Nephron (organoid): ENCODE data around the gene ITGB6.
A peak's percentile ranks its signal among the peaks of the same experiment; 100 is the strongest.
"Not testable (repeated sequence)": the region's sequence is repeated elsewhere in the genome, so short reads cannot be mapped to it uniquely, and the experiment has no call there.

Experiments
- H3K27ac Mint-ChIP-seq, 3 experiments: 2 replicates each; pipeline ENCODE4 v1.8.0; 2020; ENCODE audit warnings: mixed read lengths in 3 of 3, mild to moderate bottlenecking in 2 of 3, moderate library complexity in 1 of 3
- H3K27me3 Mint-ChIP-seq: 2 replicates; pipeline ENCODE4 v1.8.0; 2021; ENCODE audit warnings: low read depth, mild to moderate bottlenecking, moderate library complexity, mixed read lengths
- H3K36me3 Mint-ChIP-seq: 2 replicates; pipeline ENCODE4 v1.8.0; 2020; ENCODE audit warnings: low read depth, mixed read lengths
- H3K4me1 Mint-ChIP-seq: 2 replicates; pipeline ENCODE4 v1.8.0; 2020; ENCODE audit warnings: mixed read lengths
- H3K4me3 Mint-ChIP-seq, 3 experiments: 2 replicates each; pipeline ENCODE4 v1.8.0; 2020; ENCODE audit warnings: mild to moderate bottlenecking in 3 of 3, mixed read lengths in 3 of 3, moderate library complexity in 2 of 3
- H3K9me3 Mint-ChIP-seq: 2 replicates; pipeline ENCODE4 v1.8.0; 2020; ENCODE audit warnings: mixed read lengths
- TF ChIP-seq, protein P1 (sequence below), 3 experiments: fragments of 200-600 bp; sonication (generic); IDR thresholded peaks; one replicate each; pipeline ENCODE4 v1.5.0; 2021; ENCODE audit warnings: antibody characterized with exemption in 3 of 3; ENCODE audit not compliant: unreplicated experiment in 3 of 3

Gene ITGB6

DNA sequence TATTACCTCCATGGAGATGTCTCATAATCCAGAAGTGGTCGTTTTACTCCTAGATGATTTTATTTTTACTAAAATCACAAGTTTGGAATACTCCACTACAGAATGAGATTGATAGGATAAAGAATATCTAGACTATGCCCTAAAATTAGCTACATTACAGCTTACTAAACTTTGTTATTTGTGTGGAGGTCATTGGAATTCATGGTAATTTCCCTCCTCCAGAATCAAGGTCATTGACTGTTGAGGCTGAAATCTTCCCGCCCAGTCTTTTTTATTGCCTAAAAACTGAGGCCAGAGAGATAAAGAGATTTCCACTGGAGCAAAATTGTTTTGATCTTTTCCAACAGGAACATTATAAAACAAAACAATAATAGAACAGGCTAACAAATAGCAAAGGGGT, 35.0 kb downstream of the ITGB6 start:
- peak overlapping the region; percentile 89 to 93 (median 91) for H3K27ac Mint-ChIP-seq
- H3K4me3 Mint-ChIP-seq: peak overlapping the region in 2 of 3 experiments; percentile 4 to 6
- H3K36me3 Mint-ChIP-seq: no peaks in the 10 kb centered on the region
- TF ChIP-seq, protein P1, sequence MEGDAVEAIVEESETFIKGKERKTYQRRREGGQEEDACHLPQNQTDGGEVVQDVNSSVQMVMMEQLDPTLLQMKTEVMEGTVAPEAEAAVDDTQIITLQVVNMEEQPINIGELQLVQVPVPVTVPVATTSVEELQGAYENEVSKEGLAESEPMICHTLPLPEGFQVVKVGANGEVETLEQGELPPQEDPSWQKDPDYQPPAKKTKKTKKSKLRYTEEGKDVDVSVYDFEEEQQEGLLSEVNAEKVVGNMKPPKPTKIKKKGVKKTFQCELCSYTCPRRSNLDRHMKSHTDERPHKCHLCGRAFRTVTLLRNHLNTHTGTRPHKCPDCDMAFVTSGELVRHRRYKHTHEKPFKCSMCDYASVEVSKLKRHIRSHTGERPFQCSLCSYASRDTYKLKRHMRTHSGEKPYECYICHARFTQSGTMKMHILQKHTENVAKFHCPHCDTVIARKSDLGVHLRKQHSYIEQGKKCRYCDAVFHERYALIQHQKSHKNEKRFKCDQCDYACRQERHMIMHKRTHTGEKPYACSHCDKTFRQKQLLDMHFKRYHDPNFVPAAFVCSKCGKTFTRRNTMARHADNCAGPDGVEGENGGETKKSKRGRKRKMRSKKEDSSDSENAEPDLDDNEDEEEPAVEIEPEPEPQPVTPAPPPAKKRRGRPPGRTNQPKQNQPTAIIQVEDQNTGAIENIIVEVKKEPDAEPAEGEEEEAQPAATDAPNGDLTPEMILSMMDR (IDR thresholded peaks at IDR 0.05; ENCODE audit: unreplicated experiment in 3 of 3): no peak
- H3K27me3 Mint-ChIP-seq: no peaks in the 10 kb centered on the region
- peaks cover 45% of the 10 kb centered on the region for H3K4me1 Mint-ChIP-seq
- no peaks in the 10 kb centered on the region for H3K9me3 Mint-ChIP-seq

DNA sequence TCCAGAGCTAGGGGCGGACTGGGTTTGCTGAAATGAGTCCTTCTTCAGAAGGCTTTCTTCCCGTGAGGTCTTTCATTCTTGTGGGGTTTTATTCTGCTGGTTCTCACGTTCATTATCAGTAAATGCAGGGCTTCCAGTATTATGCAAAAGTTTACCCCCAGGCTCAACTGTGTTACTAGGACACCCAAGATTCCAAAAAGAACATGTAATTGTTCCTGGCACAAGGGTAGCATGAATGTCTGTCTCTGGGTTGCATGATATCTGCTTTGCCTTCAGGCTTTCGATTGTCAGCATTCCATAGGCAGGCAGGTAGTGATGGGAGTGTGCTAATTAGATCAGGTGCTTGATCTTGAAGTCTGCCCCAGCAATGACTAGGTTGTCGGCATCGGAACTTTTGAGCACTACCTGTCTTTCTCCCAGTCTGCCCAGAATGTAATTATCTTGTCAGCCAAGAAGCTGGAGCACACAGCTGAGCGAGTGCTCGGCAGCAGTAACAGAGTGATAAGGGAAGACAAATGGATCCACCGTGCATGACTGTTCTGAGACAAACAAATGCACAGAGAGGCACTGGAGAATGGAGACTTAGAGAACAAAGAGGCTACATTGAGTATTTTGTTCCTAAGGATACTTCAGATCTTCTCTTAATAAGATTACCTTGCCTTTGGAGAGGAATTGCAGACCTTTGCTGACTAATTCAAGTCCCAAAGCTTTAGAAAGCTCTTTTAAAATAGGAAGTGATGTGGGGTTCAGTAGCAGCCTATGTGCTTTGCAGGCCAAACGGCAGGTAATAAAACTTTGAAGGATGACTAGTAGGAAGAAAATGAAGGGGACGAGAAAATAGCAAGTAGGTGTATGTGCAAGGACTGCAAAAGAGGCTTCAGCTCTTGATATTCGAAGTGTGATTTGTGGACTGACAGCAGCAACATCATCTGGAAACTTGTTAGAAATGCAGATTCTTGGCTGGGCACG, 41.9 kb downstream of the ITGB6 start:
- Mint-ChIP-seq H3K27me3 (no peaks in the 10 kb centered on the region), H3K4me1 (peaks cover 14% of the 10 kb centered on the region), H3K36me3 (no peaks in the 10 kb centered on the region), H3K4me3 (no peak overlapping the region), H3K27ac (peak overlapping the region; percentile 57 to 83 (median 59)), H3K9me3 (peaks cover 2% of the 10 kb centered on the region)
- TF ChIP-seq, protein P1 (IDR thresholded peaks at IDR 0.05; ENCODE audit: unreplicated experiment in 3 of 3): no peak

DNA sequence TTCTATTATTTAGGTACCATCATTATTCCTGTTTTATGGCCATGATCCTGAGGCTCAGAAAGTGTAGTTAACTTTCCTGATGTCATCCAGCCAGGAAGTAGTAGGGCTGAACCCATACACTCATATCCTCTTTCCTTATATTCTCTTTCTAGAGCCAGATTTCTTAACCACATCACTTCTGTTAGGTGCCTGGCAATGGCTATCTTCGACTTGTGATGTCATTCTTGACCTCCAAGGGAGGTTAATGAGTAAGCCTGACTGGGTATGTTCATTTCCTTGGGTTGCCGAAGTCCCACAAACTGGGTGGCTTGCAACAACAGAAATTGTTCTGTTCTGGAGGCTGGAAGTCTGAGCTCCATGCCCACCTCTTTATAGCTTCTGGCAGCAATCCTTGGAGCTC, 43.4 kb downstream of the ITGB6 start:
- Mint-ChIP-seq H3K4me1 (peaks cover 14% of the 10 kb centered on the region), H3K27me3 (no peaks in the 10 kb centered on the region), H3K36me3 (no peaks in the 10 kb centered on the region), H3K4me3 (no peak overlapping the region), H3K9me3 (peaks cover 9% of the 10 kb centered on the region), H3K27ac (no peak overlapping the region)
- TF ChIP-seq, protein P1 (IDR thresholded peaks at IDR 0.05; ENCODE audit: unreplicated experiment in 3 of 3): no peak

DNA sequence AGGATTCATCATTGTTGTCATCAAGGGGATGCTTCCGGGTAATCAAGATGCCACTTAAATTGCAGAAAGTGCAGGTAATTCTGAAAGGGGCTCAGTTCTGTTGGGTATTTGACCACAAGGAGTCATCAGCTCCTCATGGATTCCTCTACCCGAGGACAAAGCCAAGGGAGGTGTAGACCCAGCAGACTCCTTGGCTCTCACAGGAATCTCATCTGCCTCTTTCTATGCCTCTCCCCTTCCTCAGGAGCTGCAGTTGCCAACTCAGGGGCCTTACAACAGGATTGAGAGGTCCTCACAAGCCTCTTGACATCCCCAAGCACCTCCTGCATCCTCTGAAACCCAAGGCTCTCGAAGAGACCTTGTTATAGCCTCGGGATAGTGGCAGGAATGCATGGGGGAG, 44.0 kb downstream of the ITGB6 start:
- TF ChIP-seq, protein P1 (IDR thresholded peaks at IDR 0.05; ENCODE audit: unreplicated experiment in 3 of 3): no peak
- H3K9me3 Mint-ChIP-seq: peaks cover 13% of the 10 kb centered on the region
- no peak overlapping the region for H3K4me3 Mint-ChIP-seq
- H3K27ac Mint-ChIP-seq: no peak overlapping the region
- H3K36me3 Mint-ChIP-seq: no peaks in the 10 kb centered on the region
- no peaks in the 10 kb centered on the region for H3K27me3 Mint-ChIP-seq
- peaks cover 14% of the 10 kb centered on the region for H3K4me1 Mint-ChIP-seq

DNA sequence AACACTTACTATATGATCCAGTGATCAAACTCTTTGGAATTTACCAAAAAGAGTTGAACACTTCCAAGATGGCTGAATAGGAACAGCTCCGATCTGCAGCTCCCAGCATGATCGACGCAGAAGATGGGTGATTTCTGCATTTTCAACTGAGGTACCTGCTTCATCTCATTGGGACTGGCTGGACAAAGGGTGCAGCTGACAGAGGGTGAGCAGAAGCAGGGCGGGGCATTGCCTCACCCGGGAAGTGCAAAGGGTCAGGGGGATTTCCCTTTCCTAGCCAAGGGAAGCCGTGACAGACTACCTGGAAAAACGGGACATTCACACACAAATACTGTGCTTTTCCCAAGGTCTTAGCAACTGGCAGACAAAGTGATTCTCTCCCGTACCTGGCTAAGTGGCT, 51.7 kb downstream of the ITGB6 start:
- H3K4me3 Mint-ChIP-seq, H3K27me3 Mint-ChIP-seq, H3K36me3 Mint-ChIP-seq, H3K27ac Mint-ChIP-seq, H3K4me1 Mint-ChIP-seq: not testable (repeated sequence)
- H3K9me3 Mint-ChIP-seq: peaks cover 15% of the 10 kb centered on the region

DNA sequence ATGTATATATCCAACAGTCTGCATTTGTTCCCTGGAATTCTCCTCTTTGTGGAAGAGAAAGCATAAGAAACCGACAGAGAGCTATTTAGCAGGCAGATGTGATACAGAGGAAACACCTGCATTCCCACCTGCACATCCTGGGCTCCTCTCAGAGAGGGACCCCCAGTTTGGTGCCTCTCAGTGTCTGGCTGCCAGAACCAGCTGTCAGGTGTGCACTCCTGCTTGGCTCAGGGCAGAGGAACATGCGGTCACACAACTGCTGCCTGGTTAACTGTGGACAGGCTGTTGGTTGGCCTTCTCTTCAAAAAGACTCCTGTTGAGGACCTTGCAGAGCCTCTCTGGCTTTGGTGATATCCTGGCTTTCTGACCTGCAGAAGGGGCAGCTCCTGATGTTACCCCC, 54.6 kb downstream of the ITGB6 start:
- no peaks in the 10 kb centered on the region for H3K36me3 Mint-ChIP-seq
- TF ChIP-seq, protein P1 (IDR thresholded peaks at IDR 0.05; ENCODE audit: unreplicated experiment in 3 of 3): no peak
- H3K9me3 Mint-ChIP-seq: peaks cover 3% of the 10 kb centered on the region
- H3K27me3 Mint-ChIP-seq: no peaks in the 10 kb centered on the region
- H3K4me3 Mint-ChIP-seq: no peak overlapping the region
- no peak overlapping the region for H3K27ac Mint-ChIP-seq
- H3K4me1 Mint-ChIP-seq: peaks cover 16% of the 10 kb centered on the region
